HG03066 (cell line): ENCODE results near the gene PML.

Experiments used
- ATAC-seq: cut with Tn5 transposase; IDR thresholded peaks from one replicate; pipeline ENCODE4 v1.9.1; 2021; ENCODE audit warnings: low read depth; ENCODE audit not compliant: unreplicated experiment

Gene PML

DNA sequence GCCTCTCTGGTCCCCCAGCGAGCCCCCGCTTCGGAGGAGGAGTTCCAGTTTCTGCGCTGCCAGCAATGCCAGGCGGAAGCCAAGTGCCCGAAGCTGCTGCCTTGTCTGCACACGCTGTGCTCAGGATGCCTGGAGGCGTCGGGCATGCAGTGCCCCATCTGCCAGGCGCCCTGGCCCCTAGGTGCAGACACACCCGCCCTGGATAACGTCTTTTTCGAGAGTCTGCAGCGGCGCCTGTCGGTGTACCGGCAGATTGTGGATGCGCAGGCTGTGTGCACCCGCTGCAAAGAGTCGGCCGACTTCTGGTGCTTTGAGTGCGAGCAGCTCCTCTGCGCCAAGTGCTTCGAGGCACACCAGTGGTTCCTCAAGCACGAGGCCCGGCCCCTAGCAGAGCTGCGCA, 3.5 kb downstream of the PML start:
- no peak for ATAC-seq

DNA sequence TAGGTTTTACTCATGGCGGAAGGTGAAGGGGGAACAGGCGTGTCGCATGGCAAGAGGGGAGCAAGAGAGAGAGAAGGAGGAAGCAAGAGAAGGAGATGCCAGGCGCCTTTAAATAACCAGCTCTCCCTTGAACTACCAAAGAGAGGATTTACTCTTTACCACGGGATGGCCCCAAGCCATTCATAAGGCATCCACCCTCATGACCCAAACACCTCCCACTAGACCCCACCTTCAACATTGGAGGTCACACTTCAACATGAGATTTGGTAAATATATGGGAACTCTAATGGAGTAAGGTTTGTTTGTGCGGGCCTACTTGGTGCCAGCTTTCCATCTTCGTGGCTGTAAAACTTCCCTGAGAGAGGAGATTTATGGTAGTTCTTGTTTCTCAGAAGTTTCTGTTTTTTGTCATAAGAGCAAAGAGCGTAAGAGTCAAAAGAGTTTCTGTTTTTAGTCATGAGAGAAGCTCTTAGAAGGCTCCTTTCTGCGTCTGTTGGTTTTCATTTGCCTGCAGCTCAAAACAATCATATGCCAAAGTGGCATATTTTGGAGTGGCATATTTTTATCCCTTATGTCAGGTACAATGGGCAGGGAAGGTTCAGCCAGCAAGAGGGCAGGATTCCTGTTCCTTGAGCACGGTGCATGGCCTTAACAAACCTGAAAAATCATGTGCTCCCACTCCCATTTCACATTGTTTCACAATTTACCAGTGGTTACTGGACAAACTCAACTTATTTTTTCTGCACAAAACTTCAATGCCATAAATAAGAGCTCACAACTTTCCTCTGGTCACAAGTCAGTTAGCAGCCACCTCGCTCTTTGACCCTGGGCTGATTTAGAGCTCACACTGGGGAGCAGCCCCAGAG, 12.5 kb downstream of the PML start:
- ATAC-seq, result no peak

DNA sequence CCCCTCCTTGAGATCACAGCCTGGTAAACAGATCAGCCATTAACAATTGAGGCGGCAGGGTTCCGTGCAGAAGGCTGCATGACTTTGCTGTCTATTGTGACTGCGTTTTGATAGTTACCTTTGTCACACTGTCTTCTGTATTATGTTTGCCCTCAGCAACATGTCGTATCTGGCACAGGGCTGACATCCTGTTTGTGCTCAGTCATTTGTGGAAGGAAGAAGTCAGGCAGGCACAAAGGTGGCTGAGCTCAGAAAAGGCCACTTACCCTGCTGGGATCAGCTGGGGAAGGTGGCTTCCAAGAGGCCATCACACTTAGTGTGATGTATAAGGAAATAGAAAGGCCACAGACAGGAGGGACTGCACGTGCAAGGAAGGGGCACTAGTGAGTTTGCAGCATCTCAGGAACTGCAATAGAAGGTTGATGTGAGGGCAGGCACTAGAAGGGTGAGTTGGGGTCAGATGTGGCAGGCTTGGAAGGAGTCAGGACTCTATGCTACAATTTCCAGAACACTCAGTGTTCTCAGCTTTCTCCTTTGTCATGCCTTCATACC, 13.4 kb downstream of the PML start:
- ATAC-seq, result no peak

DNA sequence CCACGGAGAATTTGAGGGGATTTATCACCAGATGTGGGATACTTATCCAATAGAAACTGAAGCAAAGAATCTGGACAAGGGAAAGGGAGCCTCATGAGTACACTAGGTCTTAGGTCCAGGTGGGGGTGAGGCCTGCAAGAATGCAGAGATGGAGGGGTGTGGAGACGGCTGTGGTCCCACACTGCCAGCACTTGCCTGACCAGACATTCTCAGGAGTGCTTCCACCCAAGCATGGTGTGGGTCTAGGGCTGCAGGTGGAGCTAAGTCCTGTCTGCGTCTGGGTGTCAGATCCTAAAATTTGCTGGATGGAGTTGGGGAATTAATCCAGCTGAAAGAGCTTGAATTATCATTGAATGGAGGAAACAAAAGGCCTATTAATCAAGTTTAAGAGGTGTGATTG, 14.4 kb downstream of the PML start:
- no peak for ATAC-seq

DNA sequence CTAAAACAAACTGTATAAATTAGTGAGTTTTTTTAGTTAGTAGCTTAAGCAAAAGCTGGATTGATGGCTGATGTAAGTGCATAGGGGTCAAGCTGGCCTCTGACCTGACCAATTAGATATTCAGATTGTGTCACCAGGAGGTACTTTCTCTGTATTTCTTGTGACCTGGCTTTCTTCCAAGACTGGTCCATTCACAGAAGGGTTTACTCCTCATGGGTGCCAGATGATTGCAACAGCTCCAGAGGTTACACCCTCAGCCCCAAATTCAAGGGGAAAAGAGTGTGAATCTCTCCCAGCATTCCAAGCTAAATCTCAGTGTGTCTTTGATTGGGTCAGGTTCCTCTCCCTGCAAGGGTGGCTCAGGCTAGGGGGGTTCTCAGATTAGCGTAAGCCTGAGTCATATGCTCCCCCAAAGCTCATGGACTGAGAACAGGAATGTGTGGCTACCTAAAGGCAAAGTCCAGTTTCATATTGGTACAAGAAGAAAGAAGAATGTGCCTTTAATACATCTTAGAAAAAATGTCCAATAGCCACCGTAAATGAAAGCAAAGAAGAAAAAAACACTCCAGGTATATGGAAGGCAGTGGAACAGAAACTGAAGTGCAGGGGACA, 16.5 kb downstream of the PML start:
- no peak for ATAC-seq

DNA sequence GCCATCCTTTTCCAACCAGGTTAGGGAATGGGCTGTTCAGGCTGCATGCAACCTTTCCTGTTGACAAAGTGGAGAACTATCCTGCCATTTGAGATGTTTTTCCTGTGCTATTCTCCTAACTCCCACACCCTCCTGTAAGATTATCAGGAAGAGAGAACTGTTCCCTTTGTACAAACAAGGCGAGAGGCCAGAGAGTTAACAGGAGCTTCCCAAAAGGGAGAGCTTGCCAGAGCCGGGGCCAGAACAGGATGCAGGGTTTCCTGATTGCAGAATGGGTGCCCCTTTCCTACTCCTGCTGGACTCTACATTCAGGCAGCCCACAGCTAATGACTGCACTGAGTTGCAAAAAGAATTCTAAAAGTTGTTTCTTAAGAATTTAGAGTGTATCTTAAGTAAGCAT, 17.1 kb downstream of the PML start:
- ATAC-seq, result no peak

DNA sequence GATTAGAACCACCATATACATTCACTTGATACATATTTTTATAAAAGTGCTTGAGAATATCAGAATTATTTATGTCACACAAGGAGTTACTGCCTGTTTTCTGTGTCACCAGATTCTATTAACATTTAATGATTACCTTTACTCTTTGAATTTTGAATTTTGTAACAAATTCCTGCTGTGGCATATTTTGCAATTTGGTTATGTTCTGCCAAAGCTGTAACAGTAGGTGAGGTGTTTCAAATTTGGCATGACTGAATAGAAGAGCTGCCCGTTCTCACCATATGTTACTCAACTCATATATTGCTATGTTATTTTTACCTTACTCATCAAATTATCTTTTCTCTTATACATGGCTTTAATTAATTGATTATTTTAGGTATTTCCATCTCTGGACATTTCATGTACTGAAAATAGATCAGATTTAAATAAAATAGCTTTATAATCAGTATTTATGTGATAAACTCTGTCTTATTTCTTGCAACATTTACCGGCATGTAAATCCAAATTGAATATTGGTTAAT, 18.9 kb downstream of the PML start:
- no peak for ATAC-seq

DNA sequence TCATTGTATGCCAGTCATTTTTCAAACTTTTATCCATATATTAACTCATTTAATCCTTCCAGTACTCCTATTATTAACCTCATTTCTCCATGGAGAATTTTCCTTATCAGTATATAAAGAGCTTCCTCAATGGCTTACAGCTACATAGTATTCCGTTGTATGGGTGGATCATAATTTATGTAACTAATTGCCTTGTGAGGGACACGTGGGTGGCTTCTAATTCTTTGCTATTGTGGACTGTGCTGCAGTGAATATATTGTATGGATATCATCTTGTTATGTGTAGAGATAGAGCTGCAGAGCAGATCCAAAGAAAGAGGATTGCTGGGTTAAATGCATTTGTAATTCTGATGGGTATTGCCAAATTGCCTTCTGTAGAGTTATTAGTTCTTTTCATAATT, 25.2 kb downstream of the PML start:
- ATAC-seq, result no peak

DNA sequence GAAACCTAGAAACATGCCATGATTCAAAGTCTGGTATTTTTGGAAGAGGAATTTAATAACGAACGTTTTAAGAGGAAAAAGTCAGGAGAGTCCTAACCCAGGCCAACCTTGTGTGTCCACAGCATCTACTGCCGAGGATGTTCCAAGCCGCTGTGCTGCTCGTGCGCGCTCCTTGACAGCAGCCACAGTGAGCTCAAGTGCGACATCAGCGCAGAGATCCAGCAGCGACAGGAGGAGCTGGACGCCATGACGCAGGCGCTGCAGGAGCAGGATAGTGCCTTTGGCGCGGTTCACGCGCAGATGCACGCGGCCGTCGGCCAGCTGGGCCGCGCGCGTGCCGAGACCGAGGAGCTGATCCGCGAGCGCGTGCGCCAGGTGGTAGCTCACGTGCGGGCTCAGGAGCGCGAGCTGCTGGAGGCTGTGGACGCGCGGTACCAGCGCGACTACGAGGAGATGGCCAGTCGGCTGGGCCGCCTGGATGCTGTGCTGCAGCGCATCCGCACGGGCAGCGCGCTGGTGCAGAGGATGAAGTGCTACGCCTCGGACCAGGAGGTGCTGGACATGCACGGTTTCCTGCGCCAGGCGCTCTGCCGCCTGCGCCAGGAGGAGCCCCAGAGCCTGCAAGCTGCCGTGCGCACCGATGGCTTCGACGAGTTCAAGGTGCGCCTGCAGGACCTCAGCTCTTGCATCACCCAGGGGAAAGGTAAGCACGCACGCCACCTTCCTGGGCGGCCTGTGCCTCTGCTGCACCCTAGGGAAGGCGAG, 28.4 kb downstream of the PML start:
- ATAC-seq, result no peak

DNA sequence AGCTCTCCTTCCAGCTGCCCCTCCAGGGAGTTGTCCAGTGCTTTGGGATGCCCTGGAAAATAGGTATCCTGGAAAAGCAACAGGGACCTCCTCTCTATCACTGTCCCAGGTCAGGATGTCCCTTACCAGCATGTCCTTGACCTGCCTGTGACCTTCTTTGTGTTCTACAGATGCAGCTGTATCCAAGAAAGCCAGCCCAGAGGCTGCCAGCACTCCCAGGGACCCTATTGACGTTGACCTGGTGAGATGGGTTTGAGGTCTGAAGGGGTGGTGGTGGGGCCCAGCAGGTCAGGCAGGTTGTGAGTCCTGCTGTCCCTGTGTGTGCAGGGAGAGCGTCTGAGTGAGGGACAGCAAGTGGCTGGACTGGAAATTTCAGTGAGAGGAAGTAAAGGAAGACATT, 30.2 kb downstream of the PML start:
- no peak for ATAC-seq

DNA sequence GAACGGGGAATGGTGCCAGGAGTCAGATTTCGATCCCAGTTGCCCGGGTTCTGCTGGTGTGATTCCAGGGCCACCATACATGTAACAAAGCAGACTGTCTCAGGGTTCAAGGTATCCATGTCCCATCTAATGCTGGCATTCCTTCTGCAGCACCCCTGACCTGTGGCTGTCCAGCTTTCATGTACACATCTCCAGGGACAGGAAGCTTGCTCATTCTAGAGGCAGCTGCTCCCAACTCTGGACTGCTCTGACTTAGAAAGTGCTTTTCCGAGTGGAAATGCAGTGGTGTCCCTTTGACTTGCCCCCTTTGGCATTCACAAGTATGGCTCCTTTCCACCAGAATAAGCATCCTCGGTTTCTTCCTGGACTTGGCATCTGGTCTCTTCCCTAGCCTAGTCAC, 30.9 kb downstream of the PML start:
- ATAC-seq, result no peak

DNA sequence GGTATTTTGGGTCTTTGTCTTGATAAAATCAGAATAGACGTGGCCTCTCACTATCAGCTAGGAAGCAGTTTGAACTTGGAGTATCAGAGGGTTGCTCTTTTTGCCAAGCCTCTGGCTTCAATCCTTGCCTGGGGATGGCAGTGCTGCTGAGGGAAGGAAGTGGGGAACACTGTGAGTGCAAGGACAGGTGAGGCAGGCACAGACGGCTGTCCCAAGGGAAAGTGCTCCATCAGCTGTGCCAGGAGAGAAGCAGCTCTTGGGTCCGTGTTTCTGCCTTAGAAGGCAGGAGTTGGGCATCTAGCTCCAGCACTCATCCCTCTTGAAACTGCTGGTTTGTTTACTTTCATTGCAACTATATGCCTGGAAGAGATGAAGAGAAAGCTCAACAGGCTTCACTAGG, 33.2 kb downstream of the PML start:
- no peak for ATAC-seq

DNA sequence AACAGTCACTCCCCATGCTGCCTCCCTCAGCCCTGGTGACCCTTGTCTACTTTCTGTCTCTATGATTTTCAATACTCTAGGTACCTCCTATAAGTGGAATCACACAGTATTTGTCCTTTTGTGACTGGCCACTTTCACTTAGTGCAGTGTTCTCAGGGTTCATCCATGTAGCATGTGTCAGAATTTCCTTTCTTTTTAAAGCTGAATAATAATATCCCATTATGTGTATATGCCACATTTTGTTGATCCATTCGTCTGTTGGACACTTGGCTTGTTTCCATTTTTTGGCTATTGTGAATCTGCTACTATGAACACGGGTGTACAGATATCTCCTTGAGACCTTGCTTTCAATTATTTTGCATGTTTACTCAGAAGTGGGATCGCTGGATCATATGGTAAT, 34.1 kb downstream of the PML start:
- ATAC-seq, result no peak

DNA sequence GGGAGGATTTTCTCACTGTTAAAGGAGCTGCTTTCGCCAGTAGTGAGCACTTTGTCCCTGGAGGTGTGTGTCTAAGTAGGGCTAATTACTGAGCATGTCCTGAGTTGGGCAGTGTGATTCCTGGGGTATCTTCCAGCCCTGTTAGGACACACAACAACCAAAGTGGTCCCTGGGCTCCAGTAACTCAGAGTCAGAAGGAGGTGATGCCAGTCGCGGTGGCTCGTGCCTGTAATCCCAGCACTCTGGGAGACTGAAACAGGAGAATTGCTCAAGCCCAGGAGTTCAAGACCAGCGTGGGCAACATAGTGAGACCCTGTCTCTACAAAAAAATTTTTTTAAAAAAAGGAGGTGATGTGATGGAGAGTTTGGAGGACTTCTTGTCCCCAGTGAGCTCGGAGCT, 37.5 kb downstream of the PML start:
- no peak for ATAC-seq

DNA sequence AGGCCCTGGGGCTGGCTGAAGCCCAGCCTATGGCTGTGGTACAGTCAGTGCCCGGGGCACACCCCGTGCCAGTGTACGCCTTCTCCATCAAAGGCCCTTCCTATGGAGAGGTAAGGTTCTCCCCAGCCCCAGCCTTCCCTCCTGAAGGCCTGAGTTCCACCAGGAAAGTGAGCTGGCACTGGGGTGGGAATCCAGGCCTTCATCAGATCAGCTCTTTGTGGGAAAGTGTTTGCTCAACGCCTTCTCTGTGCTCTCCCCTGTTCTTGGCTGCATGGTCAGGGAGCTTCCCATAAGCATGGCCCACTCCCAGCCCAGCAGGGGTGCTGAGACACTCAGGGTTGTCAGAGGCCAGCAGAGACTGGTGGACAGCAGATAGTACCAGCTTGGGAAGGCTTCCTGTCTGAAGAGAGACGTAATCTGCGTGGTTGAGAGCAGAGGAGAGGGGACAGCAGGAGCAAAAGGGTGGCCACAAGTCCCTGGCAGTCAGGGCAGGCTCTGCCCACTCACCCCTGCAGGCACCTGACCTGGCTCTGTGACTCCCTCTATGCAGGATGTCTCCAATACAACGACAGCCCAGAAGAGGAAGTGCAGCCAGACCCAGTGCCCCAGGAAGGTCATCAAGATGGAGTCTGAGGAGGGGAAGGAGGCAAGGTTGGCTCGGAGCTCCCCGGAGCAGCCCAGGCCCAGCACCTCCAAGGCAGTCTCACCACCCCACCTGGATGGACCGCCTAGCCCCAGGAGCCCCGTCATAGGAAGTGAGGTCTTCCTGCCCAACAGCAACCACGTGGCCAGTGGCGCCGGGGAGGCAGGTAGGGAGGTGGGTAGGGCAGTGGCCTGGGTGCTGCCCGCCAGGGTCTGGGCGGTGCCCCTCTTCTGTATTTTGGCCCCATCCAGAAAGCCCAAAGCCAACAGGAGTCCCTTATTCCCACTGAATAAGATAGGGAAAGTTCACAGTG, 38.4 kb downstream of the PML start:
- no peak for ATAC-seq

DNA sequence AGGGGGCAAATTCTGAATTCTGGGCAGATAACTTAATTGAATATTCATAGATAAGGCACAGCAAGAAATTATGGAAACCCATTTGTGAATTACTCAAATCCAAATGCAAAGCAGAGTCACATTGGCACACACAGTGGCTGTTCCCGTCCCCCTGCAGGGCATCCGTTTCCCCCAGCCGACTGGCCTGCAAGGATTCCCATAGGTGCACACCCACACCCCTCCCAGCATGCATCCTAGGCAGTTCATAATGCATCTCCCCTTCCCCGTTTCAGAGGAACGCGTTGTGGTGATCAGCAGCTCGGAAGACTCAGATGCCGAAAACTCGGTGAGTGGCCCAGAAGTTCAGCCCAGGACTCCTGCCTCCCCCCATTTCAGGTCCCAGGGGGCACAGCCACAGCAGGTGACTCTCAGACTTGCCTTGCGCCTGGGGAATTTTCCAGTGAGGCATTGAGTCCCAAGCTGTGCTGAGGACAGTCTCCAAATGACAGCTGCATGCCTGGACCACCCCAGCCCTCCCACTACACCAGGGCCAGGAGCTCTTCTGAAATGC, 39.8 kb downstream of the PML start:
- no peak for ATAC-seq

DNA sequence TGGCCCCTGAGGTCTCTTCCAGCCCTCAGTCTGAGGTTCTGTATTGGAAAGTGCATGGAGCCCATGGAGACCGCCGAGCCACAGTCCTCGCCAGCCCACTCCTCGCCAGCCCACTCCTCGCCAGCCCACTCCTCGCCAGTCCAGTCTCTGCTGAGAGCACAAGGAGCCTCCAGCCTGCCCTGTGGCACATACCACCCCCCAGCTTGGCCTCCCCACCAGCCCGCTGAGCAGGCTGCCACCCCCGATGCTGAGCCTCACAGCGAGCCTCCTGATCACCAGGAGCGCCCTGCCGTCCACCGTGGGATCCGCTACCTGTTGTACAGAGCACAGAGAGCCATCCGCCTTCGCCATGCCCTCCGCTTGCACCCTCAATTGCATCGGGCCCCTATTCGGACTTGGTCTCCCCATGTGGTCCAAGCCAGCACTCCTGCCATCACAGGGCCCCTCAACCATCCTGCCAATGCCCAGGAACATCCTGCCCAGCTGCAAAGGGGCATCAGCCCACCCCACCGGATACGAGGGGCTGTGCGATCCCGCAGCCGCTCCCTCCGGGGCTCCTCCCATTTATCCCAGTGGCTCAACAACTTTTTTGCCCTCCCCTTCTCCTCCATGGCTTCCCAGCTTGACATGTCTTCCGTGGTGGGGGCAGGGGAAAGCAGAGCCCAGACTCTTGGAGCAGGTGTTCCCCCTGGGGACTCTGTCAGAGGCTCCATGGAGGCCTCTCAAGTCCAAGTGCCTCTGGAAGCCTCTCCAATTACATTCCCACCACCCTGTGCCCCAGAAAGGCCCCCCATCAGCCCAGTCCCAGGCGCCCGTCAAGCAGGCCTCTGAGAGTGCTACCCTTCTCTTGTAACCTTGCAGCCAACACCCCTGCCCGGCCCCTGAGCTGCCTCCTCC, 40.9 kb downstream of the PML start:
- no peak for ATAC-seq

DNA sequence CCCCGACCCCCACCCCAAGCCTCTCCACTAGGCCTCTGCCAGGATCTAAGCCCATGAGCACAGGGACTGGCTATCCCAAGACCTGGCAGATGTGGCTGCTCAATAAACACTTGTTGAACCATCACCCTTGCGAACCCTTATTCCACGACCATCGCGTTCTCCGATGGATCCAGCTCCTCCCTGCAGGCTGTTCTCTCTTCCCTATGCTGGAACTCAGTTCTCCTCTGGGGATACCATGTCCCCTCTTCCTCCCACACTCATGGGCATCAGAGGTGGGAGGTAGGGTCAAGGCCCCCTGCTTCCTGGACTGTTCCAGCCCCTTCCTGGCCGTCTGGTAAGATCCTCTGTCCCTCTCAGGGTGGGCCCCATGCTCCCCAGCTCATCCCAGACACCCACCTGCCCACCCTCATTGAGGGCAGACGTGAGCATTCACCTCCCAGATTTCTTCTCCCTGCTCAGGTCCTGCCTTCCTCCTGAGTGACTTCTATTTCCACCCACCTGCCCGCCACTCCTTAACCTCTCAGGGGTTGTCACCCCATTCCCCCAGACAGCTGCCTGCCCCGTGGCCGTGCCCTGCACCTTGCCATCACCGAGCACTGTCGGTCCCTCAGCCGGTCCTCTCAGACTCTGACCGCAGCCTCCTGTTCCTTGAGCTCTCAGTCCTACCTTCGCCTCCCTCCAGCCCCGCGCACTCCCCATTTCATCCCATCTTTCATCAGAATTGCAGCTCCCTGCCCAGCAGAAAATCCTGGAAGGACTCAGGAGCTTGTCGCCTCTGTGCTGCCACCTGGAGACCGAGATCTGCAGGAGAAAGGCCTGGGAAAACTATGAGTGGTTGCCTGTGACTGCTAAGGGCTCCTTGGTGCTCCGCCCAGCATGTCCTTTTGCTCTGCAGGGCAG, 42.0 kb downstream of the PML start:
- ATAC-seq, result no peak
